GM12892 (cell line): ENCODE data around the gene ZNF398.

Experiments used
- POLR2A ChIP-seq: IDR thresholded peaks from 2 replicates; pipeline ENCODE4 v1.6.1; 2011; ENCODE audit warnings: low read depth, low read length, control low read depth
- POLR2AphosphoS5 ChIP-seq: IDR thresholded peaks from 2 replicates; pipeline ENCODE4 v1.6.1; 2011; ENCODE audit warnings: low read depth, low read length, control low read depth

DNA sequence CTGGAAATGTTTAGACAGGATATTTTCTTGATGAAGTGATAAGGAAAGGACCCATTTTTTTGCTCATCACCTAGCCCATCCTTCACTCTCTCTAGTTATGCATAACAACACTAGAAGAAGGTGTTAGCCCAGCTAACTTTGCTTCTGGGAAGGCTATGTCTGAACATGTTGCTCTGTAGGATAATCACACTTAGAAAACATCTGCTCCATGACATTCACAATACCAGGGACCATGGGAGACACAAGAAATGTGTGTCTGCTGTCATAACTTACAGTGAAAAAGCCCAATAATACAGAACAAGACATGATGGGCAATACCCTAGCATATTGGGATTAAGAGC lies 34.2 kb downstream of the ZNF398 start:
- TF ChIP-seq POLR2A (no peak), POLR2AphosphoS5 (no peak)
